Measurements from ENCODE around the gene HIVEP3. TPM values are rescaled to one million over a fixed set of nuclear protein-coding genes. Genes with fewer than 3 reads are reported as not detected.
A peak's percentile ranks its signal among the peaks of the same experiment; 100 is the strongest.

Gene HIVEP3
- polyA plus RNA-seq, 1 of the 3 experiments (the other 2 are of a cell fraction): 6.4 TPM

- peak; percentile 39 for TF ChIP-seq RAD21 (IDR thresholded peaks at IDR 0.05; ENCODE audit: low read length)
- TF ChIP-seq SIN3A (IDR thresholded peaks at IDR 0.05; ENCODE audit: borderline replicate concordance, low read depth, low read length): peak; percentile 51; the same call in 1 of the 2 replicates
- TF ChIP-seq USF2 (IDR thresholded peaks at IDR 0.05; ENCODE audit: borderline replicate concordance, low read depth, low read length): no peak
- peak; percentile 43; the same call in 1 of the 2 replicates for TF ChIP-seq FOSL2 (IDR thresholded peaks at IDR 0.05; ENCODE audit: borderline replicate concordance, low read depth)
- peak; percentile 51; the same call in 1 of the 2 replicates for TF ChIP-seq ELF1 (IDR thresholded peaks at IDR 0.05)
- peak; percentile 100 for TF ChIP-seq TCF12 (IDR thresholded peaks at IDR 0.05)
- peak; percentile 85 for TF ChIP-seq CHD2 (IDR thresholded peaks at IDR 0.05; ENCODE audit: low read length, partially characterized antibody)
- peak; percentile 94 for TF ChIP-seq TEAD4 (IDR thresholded peaks at IDR 0.05; ENCODE audit: borderline replicate concordance, insufficient read depth)
These were observed 304.8 kb downstream of the HIVEP3 start (continued) for GRCh38 chr1:41613689-41614574.

DNA sequence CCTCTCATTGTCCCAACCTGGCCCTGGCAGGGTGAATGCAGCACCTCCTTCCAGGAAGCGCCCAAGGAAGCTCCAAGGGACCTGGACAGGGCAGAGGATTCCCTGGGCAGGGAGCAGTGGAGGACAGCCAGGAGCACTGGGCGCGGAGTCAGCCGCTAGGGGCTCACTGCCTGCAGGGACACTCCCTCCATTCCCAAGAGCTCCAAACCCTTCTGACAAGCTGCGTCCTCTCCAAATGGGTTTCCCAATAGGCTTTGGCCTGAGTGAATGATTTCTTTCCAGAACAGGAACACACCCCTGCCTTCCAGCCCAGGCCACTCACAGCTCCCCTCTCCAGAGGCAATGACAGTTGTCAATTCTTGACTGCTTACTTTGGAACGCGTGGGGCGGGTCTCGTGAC lies 305.8 kb downstream of the HIVEP3 start:
- ChIA-PET CTCF (interaction anchor here (1.1 to 4.3 kb wide), 5 partner anchors 34 to 560 kb away, joined by 3 to 18 read pairs (median 5); no protein-coding TSS in a partner anchor), POLR2A (no interaction called here)
- Histone ChIP-seq H3K4me2 (no peak overlapping the region), H2AFZ (ENCODE audit: low read depth) (no peak overlapping the region), H3K79me2 (ENCODE audit: insufficient read depth) (no peaks in the 10 kb centered on the region), H3K4me1 (ENCODE audit: control insufficient read depth in 1 of 2, insufficient read depth in 2 of 2, low read depth in 1 of 2, low read length in 1 of 2) (peaks cover 0 to 40% of the 10 kb centered on the region in 2 experiments; a peak in 2 of 4 replicates), H3F3A (replicated peaks; ENCODE audit: insufficient read depth) (no peaks in the 10 kb centered on the region), H3K4me3 (ENCODE audit: low read depth in 2 of 2, low read length in 1 of 2) (no peak overlapping the region), H3K36me3 (replicated peaks in 1 of 2; ENCODE audit: control insufficient read depth in 1 of 2, insufficient read depth in 2 of 2, low read length in 1 of 2) (no peaks in the 10 kb centered on the region), H3K9ac (no peak overlapping the region), H3K9me2 (no peaks in the 10 kb centered on the region), H3K9me3 (no peaks in the 10 kb centered on the region), H4K20me1 (ENCODE audit: insufficient read depth) (no peaks in the 10 kb centered on the region), H3K27ac (ENCODE audit: low read depth in 2 of 2, low read length in 1 of 2) (peak overlapping the region; percentile 49 to 98; a peak in 3 of 4 replicates), H3K27me3 (ENCODE audit: insufficient read depth) (no peaks in the 10 kb centered on the region)
- WGBS (ENCODE audit: low lambda C conversion rate): 97% methylated on average over 4 of the region's 9 CpGs
- TF ChIP-seq RAD21 (IDR thresholded peaks at IDR 0.05; ENCODE audit: low read length): no peak
- TF ChIP-seq NFIC (IDR thresholded peaks at IDR 0.05; ENCODE audit: borderline replicate concordance): no peak
- TF ChIP-seq SMC3 (IDR thresholded peaks at IDR 0.05; ENCODE audit: low read depth, low read length): no peak
- no peak for TF ChIP-seq GABPA (IDR thresholded peaks at IDR 0.05; ENCODE audit: low read depth)
- no peak for TF ChIP-seq ELF1 (IDR thresholded peaks at IDR 0.05)
- no peak for TF ChIP-seq TAF1 (IDR thresholded peaks at IDR 0.05; ENCODE audit: borderline replicate concordance, low read depth, low read length)
- TF ChIP-seq, protein P1, sequence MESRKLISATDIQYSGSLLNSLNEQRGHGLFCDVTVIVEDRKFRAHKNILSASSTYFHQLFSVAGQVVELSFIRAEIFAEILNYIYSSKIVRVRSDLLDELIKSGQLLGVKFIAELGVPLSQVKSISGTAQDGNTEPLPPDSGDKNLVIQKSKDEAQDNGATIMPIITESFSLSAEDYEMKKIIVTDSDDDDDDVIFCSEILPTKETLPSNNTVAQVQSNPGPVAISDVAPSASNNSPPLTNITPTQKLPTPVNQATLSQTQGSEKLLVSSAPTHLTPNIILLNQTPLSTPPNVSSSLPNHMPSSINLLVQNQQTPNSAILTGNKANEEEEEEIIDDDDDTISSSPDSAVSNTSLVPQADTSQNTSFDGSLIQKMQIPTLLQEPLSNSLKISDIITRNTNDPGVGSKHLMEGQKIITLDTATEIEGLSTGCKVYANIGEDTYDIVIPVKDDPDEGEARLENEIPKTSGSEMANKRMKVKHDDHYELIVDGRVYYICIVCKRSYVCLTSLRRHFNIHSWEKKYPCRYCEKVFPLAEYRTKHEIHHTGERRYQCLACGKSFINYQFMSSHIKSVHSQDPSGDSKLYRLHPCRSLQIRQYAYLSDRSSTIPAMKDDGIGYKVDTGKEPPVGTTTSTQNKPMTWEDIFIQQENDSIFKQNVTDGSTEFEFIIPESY (IDR thresholded peaks at IDR 0.05; ENCODE audit: borderline replicate concordance, low read depth): no peak
- no peak for TF ChIP-seq CTCF (IDR thresholded peaks at IDR 0.05)
- no peak for TF ChIP-seq USF2 (IDR thresholded peaks at IDR 0.05; ENCODE audit: borderline replicate concordance, low read depth, low read length)
- TF ChIP-seq MEF2A (IDR thresholded peaks at IDR 0.05; ENCODE audit: borderline replicate concordance, low read depth): no peak
- no peak for TF ChIP-seq RFX5 (IDR thresholded peaks at IDR 0.05; ENCODE audit: low read length)
- no peak for TF ChIP-seq TCF12 (IDR thresholded peaks at IDR 0.05)
- TF ChIP-seq YY1 (IDR thresholded peaks at IDR 0.05; ENCODE audit: low read depth): no peak
- no peak for TF ChIP-seq USF1 (IDR thresholded peaks at IDR 0.05; ENCODE audit: borderline replicate concordance, low read depth)
- no peak for TF ChIP-seq FOXM1 (IDR thresholded peaks at IDR 0.05; ENCODE audit: low read depth)
- TF ChIP-seq, protein P2, sequence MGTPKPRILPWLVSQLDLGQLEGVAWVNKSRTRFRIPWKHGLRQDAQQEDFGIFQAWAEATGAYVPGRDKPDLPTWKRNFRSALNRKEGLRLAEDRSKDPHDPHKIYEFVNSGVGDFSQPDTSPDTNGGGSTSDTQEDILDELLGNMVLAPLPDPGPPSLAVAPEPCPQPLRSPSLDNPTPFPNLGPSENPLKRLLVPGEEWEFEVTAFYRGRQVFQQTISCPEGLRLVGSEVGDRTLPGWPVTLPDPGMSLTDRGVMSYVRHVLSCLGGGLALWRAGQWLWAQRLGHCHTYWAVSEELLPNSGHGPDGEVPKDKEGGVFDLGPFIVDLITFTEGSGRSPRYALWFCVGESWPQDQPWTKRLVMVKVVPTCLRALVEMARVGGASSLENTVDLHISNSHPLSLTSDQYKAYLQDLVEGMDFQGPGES (IDR thresholded peaks at IDR 0.05; ENCODE audit: low read depth, low read length): no peak
- no peak for DNase-seq
